ENCODE results near the gene POU6F2. TPM values are rescaled to one million over a fixed set of nuclear protein-coding genes. Genes with fewer than 3 reads are reported as not detected.
"Not testable (repeated sequence)": the region's sequence is repeated elsewhere in the genome, so short reads cannot be mapped to it uniquely, and the experiment has no call there.

Gene POU6F2
- total RNA-seq, 1 donor from 2014 or later = 0.24 TPM

- no peaks in the 10 kb centered on the region for H3K36me3 Mint-ChIP-seq (ENCODE audit: low read depth)
- ChIA-PET POLR2A (no interaction called here), CTCF (no interaction called here)
- H3K4me1 Mint-ChIP-seq = peaks cover 17% of the 10 kb centered on the region
- H3K4me3 Mint-ChIP-seq = no peak overlapping the region
- intact Hi-C loops (cut with micrococcal nuclease) = no loop called here
- DNase-seq (no peak), ATAC-seq (ENCODE audit: low read depth) (no peak)
- peaks cover 2% of the 10 kb centered on the region for H3K27me3 Mint-ChIP-seq
- H3K9me3 Mint-ChIP-seq = no peaks in the 10 kb centered on the region
- TF ChIP-seq CTCF (IDR thresholded peaks at IDR 0.05) = no peak
- no peak overlapping the region for H3K27ac Mint-ChIP-seq
These were observed 209.4 kb downstream of the POU6F2 start for GRCh38 chr7:39187130-39187529.

GRCh38 chr7:39192476-39192875 is 214.8 kb downstream of the POU6F2 start:
- Mint-ChIP-seq H3K27ac (no peak overlapping the region), H3K4me3 (no peak overlapping the region), H3K27me3 (peaks cover 3% of the 10 kb centered on the region), H3K9me3 (no peaks in the 10 kb centered on the region), H3K4me1 (no peaks in the 10 kb centered on the region), H3K36me3 (ENCODE audit: low read depth) (no peaks in the 10 kb centered on the region)
- ChIA-PET CTCF (no interaction called here), POLR2A (no interaction called here)
- no peak for ATAC-seq (ENCODE audit: low read depth)
- intact Hi-C loops (cut with micrococcal nuclease) = no loop called here
- no peak for DNase-seq
- no peak for TF ChIP-seq CTCF (IDR thresholded peaks at IDR 0.05)

- ATAC-seq (ENCODE audit: low read depth); H3K36me3 Mint-ChIP-seq (ENCODE audit: low read depth); H3K27ac Mint-ChIP-seq; intact Hi-C loops (cut with micrococcal nuclease); CTCF ChIA-PET; H3K9me3 Mint-ChIP-seq; POLR2A ChIA-PET; H3K27me3 Mint-ChIP-seq; H3K4me3 Mint-ChIP-seq; H3K4me1 Mint-ChIP-seq; DNase-seq: not testable (repeated sequence)
These were observed 216.7 kb downstream of the POU6F2 start for GRCh38 chr7:39194388-39194787.

GRCh38 chr7:39195967-39196366 is 218.3 kb downstream of the POU6F2 start:
- POLR2A ChIA-PET = no interaction called here
- TF ChIP-seq CTCF (IDR thresholded peaks at IDR 0.05) = no peak
- peaks cover 2% of the 10 kb centered on the region for H3K27me3 Mint-ChIP-seq
- no peak overlapping the region for H3K27ac Mint-ChIP-seq
- intact Hi-C loops (cut with micrococcal nuclease) = no loop called here
- no peak overlapping the region for H3K4me3 Mint-ChIP-seq
- CTCF ChIA-PET = no interaction called here
- H3K36me3 Mint-ChIP-seq (ENCODE audit: low read depth) = no peaks in the 10 kb centered on the region
- no peak for ATAC-seq (ENCODE audit: low read depth)
- no peak for DNase-seq
- no peaks in the 10 kb centered on the region for H3K4me1 Mint-ChIP-seq
- no peaks in the 10 kb centered on the region for H3K9me3 Mint-ChIP-seq

GRCh38 chr7:39197831-39198230 is 220.1 kb downstream of the POU6F2 start:
- TF ChIP-seq CTCF (IDR thresholded peaks at IDR 0.05) = no peak
- intact Hi-C loops (cut with micrococcal nuclease) = no loop called here
- Mint-ChIP-seq H3K36me3 (ENCODE audit: low read depth) (no peaks in the 10 kb centered on the region), H3K4me1 (no peaks in the 10 kb centered on the region), H3K27me3 (no peaks in the 10 kb centered on the region), H3K4me3 (no peak overlapping the region), H3K9me3 (no peaks in the 10 kb centered on the region), H3K27ac (no peak overlapping the region)
- ChIA-PET POLR2A (no interaction called here), CTCF (no interaction called here)
- ATAC-seq (ENCODE audit: low read depth) (no peak), DNase-seq (no peak)

- POLR2A ChIA-PET = no interaction called here
These were observed 220.8 kb downstream of the POU6F2 start for GRCh38 chr7:39198556-39198955.

More at GRCh38 chr7:39198556-39198955, 220.8 kb downstream of the POU6F2 start:
- H3K4me3 Mint-ChIP-seq = no peak overlapping the region
- no peaks in the 10 kb centered on the region for H3K9me3 Mint-ChIP-seq
- no peaks in the 10 kb centered on the region for H3K36me3 Mint-ChIP-seq (ENCODE audit: low read depth)
- DNase-seq (no peak), ATAC-seq (ENCODE audit: low read depth) (no peak)
- no peak overlapping the region for H3K27ac Mint-ChIP-seq
- TF ChIP-seq CTCF (IDR thresholded peaks at IDR 0.05) = no peak
- H3K27me3 Mint-ChIP-seq = no peaks in the 10 kb centered on the region
- CTCF ChIA-PET = no interaction called here
- no peaks in the 10 kb centered on the region for H3K4me1 Mint-ChIP-seq
- intact Hi-C loops (cut with micrococcal nuclease) = no loop called here
